ENCODE data around the gene DMXL2. TPM values are rescaled to one million over a fixed set of nuclear protein-coding genes. Genes with fewer than 3 reads are reported as not detected.
"Not testable (repeated sequence)": the region's sequence is repeated elsewhere in the genome, so short reads cannot be mapped to it uniquely, and the experiment has no call there.

The DMXL2 gene
- polyA plus RNA-seq, 1 donor = 106 TPM

- DNase-seq = no peak
These were observed 127.9 kb downstream of the DMXL2 start for GRCh38 chr15:51494411-51495314.

DNA sequence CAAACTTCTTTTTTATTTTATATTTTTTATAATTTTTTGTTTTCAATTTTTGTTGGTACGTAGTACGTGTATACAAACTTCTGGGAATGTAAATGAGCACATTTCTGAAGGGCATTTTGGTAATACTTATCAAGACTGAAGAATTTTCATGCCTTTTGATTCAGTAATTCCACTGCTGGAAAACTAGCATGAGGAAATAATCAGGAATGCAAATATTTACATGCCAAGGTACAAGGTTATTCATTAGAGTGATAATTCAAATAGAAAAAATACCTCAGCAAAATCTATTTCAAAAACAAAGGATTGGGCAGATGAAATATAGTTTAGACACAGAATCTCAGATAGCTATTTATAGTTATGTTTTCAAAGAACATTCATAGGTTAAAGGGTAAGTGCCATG is 128.7 kb downstream of the DMXL2 start:
- no peak for DNase-seq

- DNase-seq = no peak
These were observed 130.0 kb downstream of the DMXL2 start for GRCh38 chr15:51492528-51492927.

- DNase-seq = no peak
These were observed 130.6 kb downstream of the DMXL2 start for GRCh38 chr15:51491941-51492340.

DNA sequence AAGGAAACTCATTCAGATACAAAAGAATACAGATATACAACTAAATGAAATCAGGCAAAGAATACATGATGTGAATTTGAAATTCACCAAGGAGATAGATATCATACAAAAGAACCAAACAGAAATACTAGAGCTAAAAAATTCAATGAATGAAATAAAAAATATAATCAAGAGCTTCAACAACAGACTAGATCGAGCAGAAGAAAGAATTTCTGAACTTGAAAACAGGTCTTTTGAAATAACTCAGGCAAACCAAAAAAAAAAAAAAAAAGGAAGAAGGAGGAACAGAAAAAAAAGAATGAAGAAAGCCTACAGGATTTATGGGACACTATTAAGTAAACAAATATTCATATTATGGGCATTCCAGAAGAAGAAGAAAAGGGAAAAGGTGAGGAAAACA is 137.8 kb downstream of the DMXL2 start:
- DNase-seq = no peak

DNA sequence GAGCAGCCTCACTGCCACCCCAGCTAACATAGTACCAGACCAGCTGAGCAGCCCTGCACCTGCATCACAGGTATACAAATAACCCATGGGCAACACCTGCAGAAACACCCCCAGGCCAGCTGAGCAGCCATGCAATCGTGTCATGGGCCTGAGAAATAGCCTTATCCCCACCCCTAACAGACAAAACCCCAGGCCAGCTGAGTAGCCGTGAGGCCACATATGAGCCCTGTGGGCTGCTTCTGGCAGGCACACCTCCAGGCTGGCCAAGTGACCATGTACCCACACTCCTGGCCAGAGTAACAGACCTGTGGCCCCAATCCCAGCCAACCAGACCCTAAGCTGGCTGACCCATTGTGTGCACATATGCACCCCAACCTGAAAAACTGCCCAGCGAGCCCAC is 138.6 kb downstream of the DMXL2 start:
- DNase-seq = no peak

DNA sequence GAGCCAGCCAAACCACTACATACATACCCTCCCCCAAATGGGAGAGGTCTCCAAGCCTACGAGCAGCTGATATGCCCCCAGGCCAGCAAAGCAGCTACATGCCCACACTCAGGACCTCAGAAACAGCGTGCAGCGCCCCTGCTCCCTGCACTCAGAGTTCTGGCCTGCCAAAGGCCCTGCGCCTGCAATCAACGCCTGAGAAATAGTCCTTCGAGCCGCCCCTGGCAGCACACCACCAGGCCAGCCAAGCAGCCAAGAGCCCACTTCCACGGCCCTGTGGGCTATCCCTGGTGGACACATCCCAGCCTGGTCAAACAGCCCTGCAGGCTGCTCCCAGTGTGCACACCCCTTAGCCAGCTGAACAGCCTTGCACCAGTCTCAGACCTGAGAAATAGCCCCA is 139.1 kb downstream of the DMXL2 start:
- no peak for DNase-seq

GRCh38 chr15:51475736-51476135 is 146.8 kb downstream of the DMXL2 start:
- no peak for DNase-seq

GRCh38 chr15:51470512-51470911 is 152.1 kb downstream of the DMXL2 start:
- no peak for DNase-seq

DNA sequence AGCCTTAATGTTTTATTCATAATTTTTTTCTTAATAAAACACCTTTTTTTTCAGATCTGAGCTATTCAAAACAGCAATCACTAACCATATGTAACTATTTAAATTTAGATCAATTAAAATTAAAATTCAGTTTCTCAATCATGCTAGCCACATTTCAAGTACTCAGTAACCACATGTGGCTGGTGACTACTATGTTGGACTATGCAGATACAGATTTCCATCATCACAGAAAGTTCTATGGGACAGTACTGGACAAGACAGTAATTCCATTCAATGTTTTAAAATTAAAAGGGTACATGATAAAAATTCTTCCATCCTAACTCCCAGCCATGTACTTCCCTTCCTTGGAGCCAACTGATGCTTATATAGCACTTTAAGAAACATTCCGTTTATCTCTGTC is 161.8 kb downstream of the DMXL2 start:
- no peak for DNase-seq

- DNase-seq = no peak
These were observed 172.6 kb downstream of the DMXL2 start for GRCh38 chr15:51450001-51450400.

DNA sequence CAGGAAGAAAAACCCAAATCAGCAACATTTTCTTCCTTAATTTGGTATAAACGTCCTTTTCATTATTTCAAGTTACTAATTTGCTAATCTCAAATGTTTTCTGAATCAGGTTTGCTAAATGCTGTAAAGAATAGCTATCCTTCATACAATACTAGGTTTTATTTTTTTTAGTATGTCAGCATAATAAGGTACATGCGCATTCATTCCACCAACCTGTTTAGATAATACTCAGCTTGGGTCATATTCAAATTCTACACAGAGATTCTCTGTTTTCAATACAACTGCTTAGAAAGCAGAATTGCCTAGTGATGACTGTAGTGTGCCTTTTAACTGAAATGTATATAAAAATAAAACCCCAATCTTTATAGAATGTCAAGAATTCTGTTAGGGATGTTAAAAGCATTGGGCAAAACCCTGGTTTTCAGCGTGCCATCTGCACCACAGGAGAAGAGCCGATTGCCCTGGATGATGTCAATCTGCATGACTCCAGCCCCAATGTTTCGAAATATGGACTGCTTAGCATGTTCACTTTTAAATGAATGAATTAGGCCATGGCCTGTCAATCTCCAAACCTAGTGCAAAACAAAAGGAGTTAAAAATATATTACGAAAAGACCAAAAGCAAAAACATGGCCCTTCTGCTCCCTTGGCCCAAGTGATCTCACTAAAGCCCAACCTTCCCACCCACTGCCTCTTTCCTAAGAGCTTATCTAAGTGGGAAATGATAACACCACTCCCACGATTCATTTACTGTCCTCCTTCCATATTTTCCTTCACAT is 173.8 kb downstream of the DMXL2 start:
- DNase-seq = no peak

DNA sequence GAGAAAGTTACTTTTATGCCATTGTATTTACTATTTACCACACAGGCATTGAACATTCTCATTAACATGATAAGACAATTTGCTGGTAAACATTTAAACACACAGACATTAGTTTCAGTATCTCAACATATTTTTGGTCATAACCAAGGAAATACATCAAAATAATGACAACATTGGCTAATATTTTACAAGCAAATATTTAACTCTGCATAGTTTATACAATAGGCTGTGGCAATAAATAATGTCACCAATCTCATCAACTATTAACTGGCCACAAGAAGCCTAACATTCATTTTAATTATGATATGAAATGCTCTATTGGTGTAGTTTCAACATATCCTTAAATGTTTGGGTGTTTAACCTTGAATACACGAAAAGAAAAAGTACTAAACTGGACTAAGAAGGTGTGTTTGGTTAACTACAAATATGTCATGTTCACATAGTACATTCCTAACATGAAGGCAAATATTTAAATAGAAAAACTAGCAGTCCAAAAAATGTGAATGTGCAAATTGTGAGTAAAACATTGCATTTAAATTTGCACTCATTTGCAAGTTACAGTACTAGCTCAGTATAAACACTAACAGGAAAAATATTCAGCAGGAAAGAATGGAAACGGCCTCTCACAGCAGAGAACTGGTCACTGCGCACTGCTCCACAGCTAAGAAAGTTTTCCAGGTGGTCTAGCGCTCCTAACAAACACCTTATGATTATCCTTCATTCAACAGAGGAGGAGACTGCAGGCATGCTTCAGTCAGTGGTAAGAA is 174.5 kb downstream of the DMXL2 start:
- no peak for DNase-seq

DNA sequence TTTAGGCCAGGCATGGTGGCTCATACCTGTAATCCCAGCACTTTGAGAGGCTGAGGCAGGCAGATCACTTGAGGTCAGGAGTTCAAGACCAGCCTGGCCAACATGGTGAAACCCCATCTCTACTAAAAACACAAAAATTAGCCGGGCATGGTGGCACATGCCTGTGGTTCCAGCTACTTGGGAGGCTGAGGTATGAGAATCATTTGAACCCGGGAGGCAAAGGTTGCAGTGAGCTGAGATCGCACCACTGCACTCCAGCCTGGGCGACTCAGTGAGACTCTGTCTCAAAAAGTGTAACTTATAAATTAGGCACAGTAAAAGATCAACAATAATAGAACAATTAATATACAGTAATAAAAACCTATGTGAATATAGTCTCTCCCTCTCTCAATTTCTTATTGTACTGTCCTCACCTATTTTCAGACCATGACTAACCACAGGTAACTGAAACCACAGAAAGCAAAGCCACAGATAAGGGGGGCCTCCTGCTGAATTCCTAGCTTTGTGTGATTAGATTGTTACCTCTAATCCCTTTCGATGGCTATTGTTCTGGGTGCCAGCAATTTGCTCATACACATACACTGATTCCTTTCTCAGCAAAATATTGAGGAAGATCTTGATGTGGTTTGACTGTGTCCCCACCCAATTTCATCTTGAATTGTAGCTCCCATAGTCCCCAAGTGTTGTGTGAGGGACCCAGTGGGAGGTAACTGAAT is 176.4 kb downstream of the DMXL2 start:
- not testable (repeated sequence) for DNase-seq

DNA sequence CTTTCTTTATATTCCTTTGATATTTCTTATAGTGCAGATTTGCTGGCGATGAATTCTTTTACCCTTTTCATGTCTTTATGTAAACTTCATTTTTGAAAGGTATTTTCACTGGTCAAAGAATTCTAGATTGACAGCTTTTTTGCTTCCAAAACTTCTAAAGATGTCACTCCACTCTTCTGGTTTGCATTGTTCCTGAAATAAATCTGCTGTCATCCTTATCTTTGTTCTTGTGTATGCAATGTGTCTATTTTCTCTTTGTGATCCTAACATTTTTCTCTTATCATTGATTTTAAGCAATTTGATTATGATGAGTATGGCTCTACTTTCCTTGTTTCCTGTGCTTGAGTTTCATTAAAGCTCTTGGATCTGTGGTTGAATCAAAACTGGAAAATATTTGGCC is 177.8 kb downstream of the DMXL2 start:
- no peak for DNase-seq

DNA sequence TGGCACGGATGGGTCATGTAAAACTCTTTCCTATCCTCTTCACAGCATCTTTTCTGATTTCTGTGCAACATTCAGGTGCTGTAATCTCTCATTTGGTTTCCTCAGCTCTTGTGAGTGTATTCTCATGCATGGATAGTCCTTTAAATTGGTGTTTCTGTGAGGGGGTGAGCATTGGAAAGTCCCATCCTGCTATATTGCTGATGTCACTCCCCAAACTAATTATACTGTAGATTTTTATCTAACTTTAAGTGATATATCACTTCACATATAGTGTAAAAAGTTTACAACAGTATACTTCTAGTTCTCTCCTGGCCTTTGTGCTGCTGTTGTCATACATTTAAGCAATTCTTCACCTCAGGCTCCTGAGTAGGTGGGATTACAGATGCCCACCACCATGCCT is 178.5 kb downstream of the DMXL2 start:
- DNase-seq = no peak

GRCh38 chr15:51443282-51443914 is 179.2 kb downstream of the DMXL2 start:
- DNase-seq = no peak

- DNase-seq = no peak
These were observed 184.0 kb downstream of the DMXL2 start for GRCh38 chr15:51438526-51438925.

DNA sequence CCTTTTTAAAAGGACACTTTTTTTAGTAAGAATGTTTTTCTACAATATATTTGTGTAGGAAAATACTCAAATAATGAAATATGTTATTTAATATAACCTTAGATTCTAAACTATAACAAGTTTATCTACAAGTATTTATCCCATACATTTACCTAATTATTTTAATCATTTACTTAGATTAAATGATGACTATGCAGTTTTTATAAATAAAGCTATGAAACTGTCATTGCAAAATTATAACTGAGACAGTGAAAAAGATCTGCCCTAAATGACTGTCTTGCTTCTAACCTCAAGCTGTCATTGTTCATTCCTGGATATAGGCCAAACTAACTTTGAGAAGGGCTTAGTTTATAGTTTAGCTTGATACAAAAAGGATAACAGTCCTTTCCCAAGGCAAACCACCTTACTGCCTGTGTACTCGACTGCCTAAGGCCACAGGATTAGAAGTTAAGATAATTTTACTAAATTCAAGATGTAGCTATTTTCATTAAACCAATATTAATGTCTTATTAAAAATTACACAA is 197.0 kb downstream of the DMXL2 start:
- DNase-seq = no peak

DNA sequence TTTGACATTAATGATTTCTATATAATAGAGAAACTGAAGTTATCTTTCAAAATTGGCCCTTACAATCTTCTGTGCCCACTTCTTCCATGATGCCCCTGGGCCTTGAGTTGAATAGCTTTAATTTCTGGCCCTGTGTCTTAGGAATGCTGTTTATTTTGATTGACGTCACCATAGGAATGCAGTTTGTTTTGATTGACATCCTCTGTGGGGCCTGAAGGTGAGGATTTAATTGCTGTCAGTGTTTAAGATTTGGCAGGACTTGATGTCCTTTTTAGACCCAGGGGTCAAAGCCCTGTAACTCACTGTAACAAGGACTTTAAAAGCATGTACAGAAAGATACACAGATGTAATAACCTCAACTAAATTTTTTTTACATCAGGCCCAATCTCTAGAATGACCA is 197.8 kb downstream of the DMXL2 start:
- no peak for DNase-seq

DNA sequence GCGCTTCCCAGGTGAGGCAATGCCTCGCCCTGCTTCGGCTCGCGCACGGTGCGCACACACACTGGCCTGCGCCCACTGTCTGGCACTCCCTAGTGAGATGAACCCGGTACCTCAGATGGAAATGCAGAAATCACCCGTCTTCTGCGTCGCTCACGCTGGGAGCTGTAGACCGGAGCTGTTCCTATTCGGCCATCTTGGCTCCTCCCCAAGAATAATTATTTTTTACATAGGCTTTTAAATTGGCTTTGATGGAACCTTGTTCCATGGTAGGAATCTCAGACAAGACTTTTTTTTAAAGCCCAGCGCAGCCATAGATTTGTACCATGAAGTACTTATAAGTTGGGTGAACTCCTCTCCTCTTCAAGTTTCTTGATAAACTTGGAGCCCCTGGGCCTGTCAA is 199.5 kb downstream of the DMXL2 start:
- DNase-seq = not testable (repeated sequence)

All from left kidney (tissue), 2 donors.